ENCODE results near the gene RPAP2. TPM values are rescaled to one million over a fixed set of nuclear protein-coding genes. Genes with fewer than 3 reads are reported as not detected.
"Not testable (repeated sequence)": the region's sequence is repeated elsewhere in the genome, so short reads cannot be mapped to it uniquely, and the experiment has no call there.

Gene RPAP2
- total RNA-seq = 22.1 TPM
- long read RNA-seq, full-length matches to known transcripts = 7 of 11 reads
- long read RNA-seq, partial matches to known transcripts = 3 of 11 reads
- long read RNA-seq, other reads (novel, unspliced or antisense) = 1 of 11 reads

- peak; percentile 93 for DNase-seq (ENCODE audit: low spot score)
- intact Hi-C loops (cut with DNase I) = loop anchor here (5.0 kb wide), 1 partner anchor 797 kb away; the partner anchor contains the start of gene CDC7
Observed at GRCh38 chr1:92298573-92299476, at the start of gene RPAP2, which contains the start of gene GLMN. TSS of gene RPAP2 (plus strand) at chr1:92299059. CDS start at chr1:92299074, 15 bp downstream. TSS of gene GLMN (minus strand) at chr1:92298987. CDS start at chr1:92297999, 988 bp downstream.

GRCh38 chr1:92254714-92255113, 44.1 kb upstream of the RPAP2 start:
- intact Hi-C loops (cut with DNase I); DNase-seq (ENCODE audit: low spot score): not testable (repeated sequence)

GRCh38 chr1:92259350-92259749, 39.5 kb upstream of the RPAP2 start:
- no peak for DNase-seq (ENCODE audit: low spot score)
- intact Hi-C loops (cut with DNase I) = no loop called here

GRCh38 chr1:92262516-92262915, 36.3 kb upstream of the RPAP2 start:
- intact Hi-C loops (cut with DNase I) = no loop called here
- no peak for DNase-seq (ENCODE audit: low spot score)

- no peak for DNase-seq (ENCODE audit: low spot score)
- intact Hi-C loops (cut with DNase I) = no loop called here
Observed at GRCh38 chr1:92273039-92273438, 25.8 kb upstream of the RPAP2 start.

- DNase-seq (ENCODE audit: low spot score) = no peak
- intact Hi-C loops (cut with DNase I) = no loop called here
Observed at GRCh38 chr1:92274939-92275338, 23.9 kb upstream of the RPAP2 start.

GRCh38 chr1:92276082-92276481, 22.8 kb upstream of the RPAP2 start:
- intact Hi-C loops (cut with DNase I) = no loop called here
- no peak for DNase-seq (ENCODE audit: low spot score)

GRCh38 chr1:92277105-92277723, 21.6 kb upstream of the RPAP2 start:
- intact Hi-C loops (cut with DNase I) = no loop called here
- no peak for DNase-seq (ENCODE audit: low spot score)

GRCh38 chr1:92279781-92280180, 19.1 kb upstream of the RPAP2 start:
- DNase-seq (ENCODE audit: low spot score); intact Hi-C loops (cut with DNase I): not testable (repeated sequence)

- DNase-seq (ENCODE audit: low spot score); intact Hi-C loops (cut with DNase I): not testable (repeated sequence)
Observed at GRCh38 chr1:92281411-92281810, 17.4 kb upstream of the RPAP2 start.

GRCh38 chr1:92291372-92291999, 7.4 kb upstream of the RPAP2 start:
- no peak for DNase-seq (ENCODE audit: low spot score)
- intact Hi-C loops (cut with DNase I) = loop anchor here (2.0 to 5.0 kb wide), 2 partner anchors 293 to 1009 kb away; no protein-coding TSS in a partner anchor

- intact Hi-C loops (cut with DNase I) = loop anchor here (5.0 kb wide), 1 partner anchor 796 kb away; the partner anchor contains the start of gene CDC7
- no peak for DNase-seq (ENCODE audit: low spot score)
Observed at GRCh38 chr1:92298213-92298572, 666 bp upstream of the RPAP2 start.

GRCh38 chr1:92299477-92300150, 755 bp downstream of the RPAP2 start:
- no peak for DNase-seq (ENCODE audit: low spot score)
- intact Hi-C loops (cut with DNase I) = loop anchor here (5.0 kb wide), 1 partner anchor 797 kb away; the partner anchor contains the start of gene CDC7

GRCh38 chr1:92301021-92301420, 2.2 kb downstream of the RPAP2 start:
- intact Hi-C loops (cut with DNase I) = no loop called here
- DNase-seq (ENCODE audit: low spot score) = no peak

GRCh38 chr1:92306020-92306419, 7.2 kb downstream of the RPAP2 start:
- no peak for DNase-seq (ENCODE audit: low spot score)
- intact Hi-C loops (cut with DNase I) = no loop called here

GRCh38 chr1:92307980-92308379, 9.1 kb downstream of the RPAP2 start:
- DNase-seq (ENCODE audit: low spot score) = no peak
- intact Hi-C loops (cut with DNase I) = no loop called here

GRCh38 chr1:92310185-92310597, 11.3 kb downstream of the RPAP2 start:
- DNase-seq (ENCODE audit: low spot score) = no peak
- intact Hi-C loops (cut with DNase I) = loop anchor here (5.0 kb wide), 1 partner anchor 312 kb away; no protein-coding TSS in a partner anchor

- intact Hi-C loops (cut with DNase I) = loop anchor here (5.0 kb wide), 1 partner anchor 308 kb away; no protein-coding TSS in a partner anchor
- DNase-seq (ENCODE audit: low spot score) = no peak
Observed at GRCh38 chr1:92314024-92314423, 15.2 kb downstream of the RPAP2 start.
